ENCODE measurements around the gene C12orf43.

The C12orf43 gene

GRCh38 chr12:120956579-120957300 is 59.5 kb downstream of the C12orf43 start:
- Mint-ChIP-seq H3K4me3 (no peak overlapping the region), H3K27ac (peak overlapping the region; percentile 26), H3K27me3 (no peaks in the 10 kb centered on the region), H3K9me3 (no peaks in the 10 kb centered on the region), H3K4me1 (peaks cover 15% of the 10 kb centered on the region), H3K36me3 (no peaks in the 10 kb centered on the region)
- ATAC-seq = no peak

DNA sequence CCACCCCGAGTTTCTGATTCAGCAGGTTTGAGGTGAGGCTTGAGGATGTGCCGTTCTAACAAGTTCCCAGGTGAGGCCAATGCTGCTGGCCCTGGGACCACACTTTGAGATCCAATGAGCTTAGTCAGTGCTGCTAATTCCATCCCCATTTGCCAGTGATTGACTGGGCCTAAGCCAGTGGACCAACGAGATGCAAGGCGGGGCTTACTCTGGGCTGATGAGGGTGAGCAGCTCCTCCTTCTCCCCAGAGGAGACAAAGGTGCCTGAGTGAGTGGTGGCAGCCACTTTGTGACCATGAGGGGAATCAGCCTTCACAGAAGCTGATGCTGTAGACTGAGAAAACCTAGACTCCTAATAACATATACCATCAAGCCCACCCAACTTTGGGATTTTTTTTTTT is 61.1 kb downstream of the C12orf43 start:
- Mint-ChIP-seq H3K27ac (no peak overlapping the region), H3K9me3 (no peaks in the 10 kb centered on the region), H3K4me1 (peaks cover 8% of the 10 kb centered on the region), H3K4me3 (no peak overlapping the region), H3K27me3 (no peaks in the 10 kb centered on the region), H3K36me3 (no peaks in the 10 kb centered on the region)
- no peak for ATAC-seq

- Mint-ChIP-seq H3K4me1 (no peaks in the 10 kb centered on the region), H3K9me3 (peaks cover under 1% of the 10 kb centered on the region), H3K4me3 (no peak overlapping the region), H3K27me3 (no peaks in the 10 kb centered on the region), H3K36me3 (no peaks in the 10 kb centered on the region), H3K27ac (no peak overlapping the region)
- no peak for ATAC-seq
Measured at GRCh38 chr12:120950807-120951206, 65.5 kb downstream of the C12orf43 start.
